Coronary artery (tissue), 2 donors: ENCODE measurements around the gene RGS6.

Experiments used
- DNase-seq: peaks from one replicate; pipeline ENCODE4 v3.0.0-alpha.2; 2017; ENCODE audit warnings: low spot score
- H3K27ac ChIP-seq, 2 donors: fragments of 200-600 bp; sonication (generic); one replicate each; pipeline ENCODE4 v1.5.1; 2016 to 2019
- H3K4me3 ChIP-seq: fragments of 200-600 bp; sonication (generic); 2 replicates; pipeline ENCODE4 v1.5.1; 2016; ENCODE audit warnings: mild to moderate bottlenecking, moderate library complexity
- TF ChIP-seq, protein P1 (sequence below): fragments of 200-600 bp; sonication (generic); IDR thresholded peaks from one replicate; pipeline ENCODE4 v1.5.1; 2019; ENCODE audit warnings: antibody characterized with exemption

The RGS6 gene

DNA sequence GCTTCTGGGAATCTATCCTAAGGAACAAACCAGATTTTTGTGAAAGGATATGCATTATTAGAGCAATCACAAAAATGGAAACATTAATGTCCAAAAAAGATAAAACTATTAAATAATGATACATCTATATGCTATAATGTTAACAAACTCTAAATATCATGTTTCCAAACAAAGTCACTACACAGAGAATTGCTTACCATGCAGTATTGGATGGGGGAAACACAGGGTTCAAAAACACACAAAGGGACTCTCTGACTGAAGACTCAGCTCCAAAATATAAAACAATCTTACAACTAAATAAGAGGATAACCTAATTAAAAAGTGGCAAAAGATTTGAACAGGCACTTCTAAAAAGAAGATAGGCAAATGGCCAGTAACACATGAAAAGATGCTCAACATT, 657.4 kb downstream of the RGS6 start:
- no peak overlapping the region for H3K4me3 ChIP-seq
- H3K27ac ChIP-seq = no peak overlapping the region
- no peak for DNase-seq
- TF ChIP-seq, protein P1, sequence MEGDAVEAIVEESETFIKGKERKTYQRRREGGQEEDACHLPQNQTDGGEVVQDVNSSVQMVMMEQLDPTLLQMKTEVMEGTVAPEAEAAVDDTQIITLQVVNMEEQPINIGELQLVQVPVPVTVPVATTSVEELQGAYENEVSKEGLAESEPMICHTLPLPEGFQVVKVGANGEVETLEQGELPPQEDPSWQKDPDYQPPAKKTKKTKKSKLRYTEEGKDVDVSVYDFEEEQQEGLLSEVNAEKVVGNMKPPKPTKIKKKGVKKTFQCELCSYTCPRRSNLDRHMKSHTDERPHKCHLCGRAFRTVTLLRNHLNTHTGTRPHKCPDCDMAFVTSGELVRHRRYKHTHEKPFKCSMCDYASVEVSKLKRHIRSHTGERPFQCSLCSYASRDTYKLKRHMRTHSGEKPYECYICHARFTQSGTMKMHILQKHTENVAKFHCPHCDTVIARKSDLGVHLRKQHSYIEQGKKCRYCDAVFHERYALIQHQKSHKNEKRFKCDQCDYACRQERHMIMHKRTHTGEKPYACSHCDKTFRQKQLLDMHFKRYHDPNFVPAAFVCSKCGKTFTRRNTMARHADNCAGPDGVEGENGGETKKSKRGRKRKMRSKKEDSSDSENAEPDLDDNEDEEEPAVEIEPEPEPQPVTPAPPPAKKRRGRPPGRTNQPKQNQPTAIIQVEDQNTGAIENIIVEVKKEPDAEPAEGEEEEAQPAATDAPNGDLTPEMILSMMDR = no peak

DNA sequence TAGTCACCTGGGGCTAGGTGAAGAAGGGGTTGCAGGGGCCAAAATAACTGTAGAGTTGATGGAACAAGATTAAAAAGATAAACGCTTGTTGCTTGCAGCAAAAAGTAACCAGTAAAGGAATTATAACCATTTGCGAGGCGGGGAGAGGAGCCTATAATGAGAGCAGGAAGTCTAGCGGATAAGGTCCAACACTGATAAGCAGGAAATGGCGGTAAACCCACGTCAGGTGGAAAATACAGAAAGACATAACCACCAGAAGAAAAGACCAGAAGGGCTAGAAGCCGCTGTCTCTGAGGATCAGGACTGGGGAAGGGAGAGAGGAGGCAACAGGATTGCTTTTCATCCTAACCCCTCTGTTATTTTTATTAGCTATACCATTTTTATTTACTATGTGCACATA, 658.3 kb downstream of the RGS6 start:
- TF ChIP-seq, protein P1 = no peak
- no peak for DNase-seq
- H3K4me3 ChIP-seq = no peak overlapping the region
- no peak overlapping the region for H3K27ac ChIP-seq

DNA sequence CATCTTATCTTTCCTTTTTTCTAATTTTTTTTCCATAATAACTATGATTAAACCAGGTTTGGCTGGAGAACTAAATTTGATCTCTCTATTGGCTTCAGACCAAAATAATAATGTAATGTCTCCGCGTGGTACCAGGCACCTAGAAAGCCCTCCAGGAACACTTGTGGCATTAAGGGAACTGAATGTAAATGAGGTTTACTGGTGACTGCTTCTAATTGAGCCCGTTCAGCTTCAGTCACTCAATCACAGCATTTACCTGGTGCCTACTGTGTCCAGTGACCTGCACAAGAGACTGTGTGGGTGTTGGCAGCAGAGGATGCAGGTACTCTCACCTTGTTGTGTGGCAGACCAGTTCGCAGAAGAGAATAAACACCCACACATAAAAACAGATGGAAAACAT, 659.2 kb downstream of the RGS6 start:
- TF ChIP-seq, protein P1 = no peak
- Histone ChIP-seq H3K4me3 (no peak overlapping the region), H3K27ac (no peak overlapping the region)
- no peak for DNase-seq

DNA sequence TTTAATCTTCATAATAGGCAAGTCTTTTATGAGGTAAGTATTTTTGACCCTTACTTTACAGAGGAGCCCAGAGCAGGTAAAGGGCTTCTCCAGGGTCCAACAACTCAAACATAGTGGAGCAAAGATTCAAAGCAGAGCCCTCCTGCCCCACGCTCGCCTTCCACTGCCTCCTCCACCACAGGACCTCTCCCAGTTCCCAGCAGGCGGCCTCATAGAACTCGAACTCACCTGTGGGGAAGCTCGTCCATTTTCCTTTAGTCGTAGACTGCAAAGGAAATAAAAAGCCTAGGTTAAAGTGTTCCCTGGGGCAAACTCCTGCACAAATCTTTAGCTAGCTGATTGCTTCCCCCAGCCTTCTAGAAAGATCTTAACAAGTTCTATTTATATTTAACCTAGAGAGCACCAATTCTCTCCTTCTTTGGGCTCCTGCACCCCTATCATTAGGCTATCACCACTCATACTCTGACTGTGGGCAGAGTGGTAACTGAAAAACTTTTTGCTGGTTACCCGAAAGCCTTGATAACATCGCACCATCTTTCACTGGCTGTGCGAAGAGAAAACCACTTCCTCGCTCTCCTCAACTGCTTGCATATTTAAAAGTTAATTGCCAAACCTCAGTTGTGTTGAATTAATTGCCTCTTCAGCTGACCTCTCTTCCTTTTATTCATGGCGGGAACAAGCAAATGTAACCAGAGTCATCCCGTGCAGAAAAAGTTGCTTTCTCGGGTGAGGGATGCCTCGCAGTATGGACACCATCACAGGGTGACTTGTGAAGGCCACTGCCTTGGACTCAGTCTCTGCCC, 662.1 kb downstream of the RGS6 start:
- H3K27ac ChIP-seq = no peak overlapping the region
- no peak overlapping the region for H3K4me3 ChIP-seq
- DNase-seq = no peak
- TF ChIP-seq, protein P1 = no peak

DNA sequence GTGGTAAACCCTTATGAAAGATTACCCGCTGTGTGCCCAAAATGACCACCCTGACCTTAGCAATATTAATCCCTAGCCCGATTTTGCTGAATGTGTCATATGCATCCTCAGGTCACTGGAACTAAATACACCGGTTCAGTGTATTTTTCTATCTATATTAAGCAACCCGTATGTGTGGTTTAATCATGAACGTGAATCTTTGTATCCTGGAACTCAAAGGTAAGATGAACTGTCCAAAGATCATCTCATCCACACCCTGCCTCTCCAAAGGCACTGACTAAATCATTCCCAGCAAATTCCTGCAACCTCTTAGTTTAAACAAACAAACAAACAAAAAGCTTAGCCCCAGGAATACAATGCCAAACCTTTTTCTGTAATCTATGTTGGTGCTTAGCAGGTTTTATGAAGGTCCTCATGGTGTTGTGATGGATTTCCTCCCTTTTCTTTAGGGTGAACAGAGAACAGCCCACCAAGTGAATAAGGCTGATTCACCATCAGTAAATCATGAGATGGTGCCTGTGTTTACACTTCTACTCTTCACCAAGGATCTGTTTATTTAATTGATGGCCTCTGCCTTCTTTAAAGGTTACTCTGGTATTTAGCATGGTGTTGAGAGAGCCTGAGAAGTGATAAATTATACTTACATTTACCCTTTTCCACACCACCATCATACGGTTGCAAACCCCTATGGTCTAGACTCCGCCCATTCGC, 663.1 kb downstream of the RGS6 start:
- TF ChIP-seq, protein P1 = no peak
- Histone ChIP-seq H3K4me3 (no peak overlapping the region), H3K27ac (no peak overlapping the region)
- no peak for DNase-seq

DNA sequence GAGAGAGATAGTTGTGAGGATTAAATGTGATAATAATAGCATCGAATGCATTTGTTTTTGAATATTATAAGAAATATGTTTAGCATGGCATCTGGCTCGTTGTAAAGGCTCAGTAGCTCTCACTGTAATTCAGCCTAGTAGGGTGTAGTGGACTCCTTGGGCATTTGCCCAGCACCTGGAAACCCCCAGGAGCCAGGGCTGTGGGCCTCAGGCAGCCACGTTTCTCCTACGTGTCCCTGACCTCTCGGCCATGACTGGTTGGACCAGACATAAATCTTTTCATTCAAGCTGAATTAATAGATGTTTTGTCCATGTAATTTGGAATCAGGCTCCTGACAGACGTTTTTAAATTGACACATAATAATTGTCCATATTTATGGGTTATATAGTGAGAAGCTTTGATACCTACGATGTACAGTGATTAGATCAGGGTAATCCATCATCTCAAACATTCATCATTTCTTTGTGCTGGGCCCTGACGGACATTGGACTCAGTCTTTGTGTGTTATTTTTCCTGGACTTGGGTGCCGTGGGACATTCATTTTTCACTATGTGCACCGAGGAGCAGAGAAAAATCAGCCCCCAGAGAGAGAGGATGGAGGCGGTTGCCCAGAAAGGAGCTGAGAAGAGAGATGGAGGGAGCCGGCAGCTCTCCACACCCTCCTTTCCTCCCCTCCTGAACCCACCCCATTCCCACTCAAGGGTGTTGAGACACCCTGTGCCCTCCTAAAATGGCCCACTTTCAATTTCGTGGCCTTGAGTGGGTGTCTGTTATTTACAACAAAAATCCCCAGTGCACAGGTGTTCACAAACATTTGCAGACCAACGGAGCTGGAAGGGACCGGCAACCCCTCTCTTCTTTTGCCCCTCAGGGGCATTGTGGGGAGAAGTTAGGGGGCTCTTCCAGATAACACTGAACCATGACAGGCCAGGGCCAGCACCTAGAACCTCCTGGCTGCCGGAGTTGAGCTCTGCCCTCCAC, 665.3 kb downstream of the RGS6 start:
- TF ChIP-seq, protein P1 = no peak
- Histone ChIP-seq H3K27ac (no peak overlapping the region), H3K4me3 (no peak overlapping the region)
- DNase-seq = no peak
